CD8-positive, alpha-beta memory T cell (primary cell): Measurements from ENCODE around the gene CENPT. TPM values are rescaled to one million over a fixed set of nuclear protein-coding genes. Genes with fewer than 3 reads are reported as not detected.
A peak's percentile ranks its signal among the peaks of the same experiment; 100 is the strongest.

Experiments used
- CTCF ChIA-PET: fragments of 350-600 bp; sonication (Branson Sonifier 250); formaldehyde crosslinking; loops from one replicate; lab custom pipeline; 2021; ENCODE audit warnings: antibody characterized with exemption; lab: Charles Lee
- POLR2A ChIA-PET: fragments of 350-600 bp; sonication (Branson Sonifier 250); formaldehyde crosslinking; loops from one replicate; lab custom pipeline; 2021; ENCODE audit warnings: antibody characterized with exemption; lab: Charles Lee
- DNase-seq, 5 donors: peaks; one replicate each; pipeline versions ENCODE4 v3.0.0 to v3.0.0-alpha.2; 2020 to 2022; ENCODE audit warnings: mixed read lengths in 1 of 5
- H3K27ac ChIP-seq: one replicate; pipeline ENCODE4 v1.7.0; 2013; ENCODE audit warnings: low read depth, mild to moderate bottlenecking, low read length, moderate library complexity
- H3K27me3 ChIP-seq: 2 replicates; pipeline ENCODE4 v1.7.0; 2013; ENCODE audit warnings: low read length, mild to moderate bottlenecking; ENCODE audit not compliant: insufficient read depth, poor library complexity, severe bottlenecking
- H3K36me3 ChIP-seq: 2 replicates; pipeline ENCODE4 v1.7.0; 2013; ENCODE audit warnings: mild to moderate bottlenecking, low read length, moderate library complexity; ENCODE audit not compliant: insufficient read depth
- H3K4me1 ChIP-seq: 2 replicates; pipeline ENCODE4 v1.7.0; 2013; ENCODE audit warnings: mild to moderate bottlenecking, low read length, moderate library complexity; ENCODE audit not compliant: insufficient read depth
- H3K4me3 ChIP-seq: 2 replicates; pipeline ENCODE4 v1.7.0; 2013; ENCODE audit warnings: mild to moderate bottlenecking, low read length
- H3K9me3 ChIP-seq: 2 replicates; pipeline ENCODE4 v1.7.0; 2013; ENCODE audit warnings: mild to moderate bottlenecking, low read length
- H3K27ac Mint-ChIP-seq, 8 donors: one replicate each; pipeline ENCODE4 v1.8.0; 2020 to 2021; ENCODE audit warnings: mixed read lengths in 8 of 8, mild to moderate bottlenecking in 6 of 8, inconsistent platforms in 3 of 8, moderate library complexity in 3 of 8
- H3K27me3 Mint-ChIP-seq, 2 donors: one replicate each; pipeline ENCODE4 v1.8.0; 2020 to 2021; ENCODE audit warnings: mixed read lengths in 2 of 2, mild to moderate bottlenecking in 1 of 2, moderate library complexity in 1 of 2
- H3K36me3 Mint-ChIP-seq, 3 donors: one replicate each; pipeline ENCODE4 v1.8.0; 2020 to 2021; ENCODE audit warnings: mixed read lengths in 3 of 3, inconsistent platforms in 1 of 3, mild to moderate bottlenecking in 1 of 3
- H3K4me1 Mint-ChIP-seq, 3 donors: one replicate each; pipeline ENCODE4 v1.8.0; 2020 to 2021; ENCODE audit warnings: mixed read lengths in 3 of 3, inconsistent platforms in 1 of 3, mild to moderate bottlenecking in 1 of 3
- H3K4me3 Mint-ChIP-seq, 7 donors: one replicate each; pipeline ENCODE4 v1.8.0; 2020 to 2021; ENCODE audit warnings: mixed read lengths in 7 of 7, mild to moderate bottlenecking in 6 of 7, moderate library complexity in 4 of 7, inconsistent platforms in 2 of 7
- H3K9me3 Mint-ChIP-seq, 5 donors: one replicate each; pipeline ENCODE4 v1.8.0; 2020 to 2022; ENCODE audit warnings: mixed read lengths in 5 of 5, mild to moderate bottlenecking in 3 of 5, moderate library complexity in 2 of 5, inconsistent platforms in 1 of 5
- polyA plus RNA-seq: library from polyadenylated mRNA; unstranded; fragments of 300-500 nt; fragmentation: Illumina TruSeq; gene quantifications from one replicate; pipeline ENCODE4 v1.2.3, GENCODE V29; 2021
- total RNA-seq, 2 experiments: library from RNA; stranded (reverse); gene quantifications; one replicate each; pipeline ENCODE4 v1.2.3, GENCODE V29; 2021

The CENPT gene
- total and polyA plus RNA-seq, 3 experiments from 2014 or later = 14.3 to 58.6 (median 56.5) TPM

DNA sequence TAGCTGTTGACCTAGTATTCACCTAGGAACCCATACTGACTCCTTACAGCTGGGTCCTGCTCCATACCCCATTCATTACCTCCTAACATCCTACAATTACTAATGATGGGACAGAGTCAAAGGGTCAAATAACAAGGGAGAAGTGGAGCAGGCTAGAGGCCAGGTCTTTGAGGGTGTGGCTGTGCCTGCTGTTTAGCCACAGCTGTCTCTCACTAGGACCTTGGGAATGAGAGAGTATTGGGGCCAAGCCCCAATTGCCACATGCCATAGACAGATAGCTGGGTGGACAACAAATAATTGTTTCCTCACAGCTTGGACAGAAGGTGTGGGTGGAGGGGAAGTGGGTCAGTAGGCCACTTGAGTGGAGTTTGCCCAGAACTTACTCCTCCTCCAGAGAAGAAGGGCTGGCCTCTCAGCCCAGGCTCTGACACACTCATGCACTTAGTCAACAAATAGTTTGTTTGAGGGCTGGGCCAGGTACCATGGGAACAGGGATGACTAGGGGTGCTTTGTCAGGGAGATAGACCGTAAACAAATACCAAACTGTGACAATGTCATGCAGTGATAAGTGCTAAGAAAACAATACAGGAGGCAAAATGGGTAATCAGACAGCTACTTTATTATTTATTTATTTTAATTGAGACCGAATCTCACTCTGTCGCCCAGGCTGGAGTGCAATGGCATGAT, 10.2 kb upstream of the CENPT start:
- DNase-seq = peak in 3 of 5 donors; percentile 29 to 61 (median 35)
- Histone ChIP-seq H3K9me3 (no peaks in the 10 kb centered on the region), H3K36me3 (no peaks in the 10 kb centered on the region), H3K27ac (peak overlapping the region; percentile 61), H3K27me3 (no peaks in the 10 kb centered on the region), H3K4me3 (no peak overlapping the region), H3K4me1 (peaks cover 18% of the 10 kb centered on the region)
- ChIA-PET POLR2A (no interaction called here), CTCF (interaction anchor here (0.9 to 1.6 kb wide), 2 partner anchors 26 to 29 kb away, joined by 3 to 5 read pairs; no protein-coding TSS in a partner anchor)
- Mint-ChIP-seq H3K36me3 (peaks cover 0 to 22% (median 2%) of the 10 kb centered on the region in 3 donors), H3K27me3 (no peaks in the 10 kb centered on the region), H3K4me1 (peaks cover 28 to 51% (median 38%) of the 10 kb centered on the region in 3 donors), H3K4me3 (peak overlapping the region in 3 of 7 donors; percentile 24 to 48 (median 44)), H3K9me3 (no peaks in the 10 kb centered on the region), H3K27ac (peak overlapping the region; percentile 15 to 95 (median 88))

DNA sequence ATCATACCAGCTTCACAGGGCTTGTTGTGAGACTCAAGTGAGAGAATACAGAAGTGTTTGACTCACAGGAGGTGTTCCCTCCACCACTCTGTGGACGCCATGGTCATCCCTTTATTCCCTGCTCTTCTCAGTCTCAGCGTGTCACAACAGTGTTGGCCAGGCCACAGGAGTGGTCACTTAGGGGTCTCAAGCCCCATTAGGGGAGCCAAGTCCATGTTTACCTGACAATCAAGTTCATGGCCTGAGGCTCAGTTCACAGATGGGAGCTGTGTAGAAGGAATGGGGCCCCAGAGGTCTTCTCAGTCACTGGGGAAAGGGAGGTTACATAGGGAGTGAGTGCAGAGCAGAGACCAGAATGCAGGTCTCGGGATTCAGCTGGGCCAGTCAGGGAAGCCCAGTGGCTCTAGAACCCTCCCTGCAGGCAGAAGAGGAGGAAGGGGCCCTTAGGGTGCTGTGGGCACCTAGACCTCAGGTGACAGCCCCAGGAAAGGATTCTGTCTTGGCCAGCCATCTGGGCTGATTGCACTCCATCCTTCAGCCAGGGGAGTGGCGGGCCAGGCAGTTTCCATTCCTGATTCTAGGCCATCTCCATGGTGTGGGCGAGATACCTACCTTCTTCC, 9.5 kb upstream of the CENPT start:
- H3K27ac Mint-ChIP-seq = peak overlapping the region in 7 of 8 donors; percentile 15 to 93 (median 77)
- no peaks in the 10 kb centered on the region for H3K9me3 ChIP-seq
- H3K9me3 Mint-ChIP-seq = no peaks in the 10 kb centered on the region
- peaks cover 28 to 51% (median 38%) of the 10 kb centered on the region in 3 donors for H3K4me1 Mint-ChIP-seq
- H3K36me3 Mint-ChIP-seq = peaks cover 0 to 22% (median 2%) of the 10 kb centered on the region in 3 donors
- H3K36me3 ChIP-seq = no peaks in the 10 kb centered on the region
- no peaks in the 10 kb centered on the region for H3K27me3 Mint-ChIP-seq
- POLR2A ChIA-PET = no interaction called here
- no peak overlapping the region for H3K4me3 ChIP-seq
- H3K4me1 ChIP-seq = peaks cover 18% of the 10 kb centered on the region
- no peaks in the 10 kb centered on the region for H3K27me3 ChIP-seq
- peak overlapping the region; percentile 61 for H3K27ac ChIP-seq
- peak overlapping the region in 1 of 7 donors; percentile 15 for H3K4me3 Mint-ChIP-seq
- CTCF ChIA-PET = interaction anchor here (0.9 to 1.6 kb wide), 2 partner anchors 27 to 29 kb away, joined by 3 to 5 read pairs; no protein-coding TSS in a partner anchor
- no peak for DNase-seq

DNA sequence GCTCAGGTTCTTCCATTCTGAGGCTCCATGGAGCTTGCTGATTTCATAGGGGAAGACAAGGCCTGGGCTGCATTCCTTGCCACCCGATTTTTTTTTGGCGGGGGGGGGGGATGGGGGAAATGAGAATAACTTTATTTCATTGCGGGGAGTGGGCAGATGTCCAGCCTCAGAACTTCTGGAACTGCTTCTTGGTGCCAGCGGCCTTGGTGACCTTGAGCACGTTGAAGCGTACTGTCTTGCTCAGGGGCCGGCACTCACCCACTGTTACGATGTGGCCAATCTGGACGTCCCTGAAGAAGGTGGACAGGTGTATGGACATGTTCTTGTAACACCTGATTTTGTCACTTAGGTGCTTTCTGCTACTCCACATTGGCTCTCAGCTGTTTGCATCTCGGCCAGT, 8.3 kb upstream of the CENPT start:
- Histone ChIP-seq H3K36me3 (no peaks in the 10 kb centered on the region), H3K27ac (no peak overlapping the region)
- CTCF ChIA-PET = no interaction called here

DNA sequence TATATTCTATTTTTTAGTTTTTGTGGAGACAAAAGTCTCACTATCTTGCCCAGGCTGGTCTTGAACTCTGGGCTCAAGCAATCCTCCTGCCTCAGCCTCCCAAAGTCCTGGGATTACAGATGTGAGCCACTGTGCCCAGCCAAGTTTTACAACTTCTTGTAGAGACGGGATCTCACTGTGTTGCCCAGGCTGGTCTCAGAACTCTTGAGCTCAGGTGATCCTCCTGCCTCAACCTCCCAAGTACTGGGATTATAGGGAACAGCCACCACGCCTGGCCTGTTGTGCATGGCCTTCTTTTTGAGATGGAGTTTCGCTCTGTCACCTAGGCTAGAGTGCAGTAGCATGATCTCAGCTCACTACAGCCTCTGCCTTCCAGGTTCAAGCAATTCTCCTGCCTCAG, 6.2 kb upstream of the CENPT start:
- no peak overlapping the region for H3K4me3 ChIP-seq
- Mint-ChIP-seq H3K4me1 (peaks cover 28 to 54% (median 33%) of the 10 kb centered on the region in 3 donors), H3K36me3 (peaks cover 0 to 11% (median 2%) of the 10 kb centered on the region in 3 donors), H3K27ac (no peak overlapping the region), H3K4me3 (no peak overlapping the region), H3K9me3 (peaks cover 0 to 2% (median 0%) of the 10 kb centered on the region in 5 donors), H3K27me3 (no peaks in the 10 kb centered on the region)
- ChIA-PET CTCF (no interaction called here), POLR2A (no interaction called here)
- no peaks in the 10 kb centered on the region for H3K27me3 ChIP-seq
- H3K4me1 ChIP-seq = peaks cover 21% of the 10 kb centered on the region
- no peak for DNase-seq
- H3K9me3 ChIP-seq = no peaks in the 10 kb centered on the region
- H3K27ac ChIP-seq = no peak overlapping the region
- no peaks in the 10 kb centered on the region for H3K36me3 ChIP-seq

More for the DNA sequence above, 8.3 kb upstream of the CENPT start:
- Mint-ChIP-seq H3K27me3 (no peaks in the 10 kb centered on the region), H3K27ac (peak overlapping the region in 2 of 8 donors; percentile 23 to 62), H3K4me3 (no peak overlapping the region), H3K36me3 (peaks cover 0 to 15% (median 2%) of the 10 kb centered on the region in 3 donors), H3K9me3 (no peaks in the 10 kb centered on the region), H3K4me1 (peaks cover 25 to 53% (median 31%) of the 10 kb centered on the region in 3 donors)
- Histone ChIP-seq H3K9me3 (no peaks in the 10 kb centered on the region), H3K4me3 (no peak overlapping the region), H3K27me3 (no peaks in the 10 kb centered on the region), H3K4me1 (peaks cover 18% of the 10 kb centered on the region)
- DNase-seq = no peak
- POLR2A ChIA-PET = interaction anchor here (0.7 kb wide), 1 partner anchor 10 kb away, joined by 4 read pairs; no protein-coding TSS in a partner anchor

DNA sequence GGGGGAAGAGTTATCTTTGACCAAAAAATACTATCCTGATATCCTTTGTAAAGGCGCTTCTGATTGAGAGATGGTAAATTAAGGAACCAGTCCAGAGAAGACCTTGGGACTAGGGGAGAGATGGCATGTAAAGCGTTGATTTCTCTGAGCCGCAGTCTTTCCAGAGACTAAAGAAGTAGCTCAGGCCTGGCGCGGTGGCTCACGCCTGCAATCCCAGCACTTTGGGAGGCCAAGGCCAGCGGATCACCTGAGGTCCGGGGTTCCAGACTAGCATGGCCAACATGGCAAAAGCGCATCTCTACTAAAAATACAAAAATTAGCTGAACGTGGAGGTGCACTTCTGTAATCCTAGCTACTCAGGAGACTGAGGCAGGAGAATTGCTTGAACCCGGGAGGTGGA, 625 bp upstream of the CENPT start:
- CTCF ChIA-PET = interaction anchor here (0.7 to 1.3 kb wide), 3 partner anchors 34 to 41 kb away, joined by 3 to 4 read pairs (median 3); partner anchors contain the start of genes NRN1L and TSNAXIP1
- POLR2A ChIA-PET = interaction anchor here (0.7 kb wide), 1 partner anchor 232 kb away, joined by 3 read pairs; no protein-coding TSS in a partner anchor
- Mint-ChIP-seq H3K9me3 (peaks cover 0 to 2% (median 0%) of the 10 kb centered on the region in 5 donors), H3K4me1 (peaks cover 36 to 57% (median 44%) of the 10 kb centered on the region in 3 donors), H3K36me3 (peaks cover 0 to 15% (median 0%) of the 10 kb centered on the region in 3 donors), H3K27ac (peak overlapping the region in 3 of 8 donors; percentile 73 to 91 (median 79)), H3K27me3 (no peaks in the 10 kb centered on the region), H3K4me3 (peak overlapping the region; percentile 72 to 98 (median 86))
- Histone ChIP-seq H3K27ac (peak overlapping the region; percentile 82), H3K36me3 (no peaks in the 10 kb centered on the region), H3K9me3 (no peaks in the 10 kb centered on the region), H3K27me3 (no peaks in the 10 kb centered on the region), H3K4me1 (peaks cover 50% of the 10 kb centered on the region), H3K4me3 (peak overlapping the region; percentile 92)
- no peak for DNase-seq

DNA sequence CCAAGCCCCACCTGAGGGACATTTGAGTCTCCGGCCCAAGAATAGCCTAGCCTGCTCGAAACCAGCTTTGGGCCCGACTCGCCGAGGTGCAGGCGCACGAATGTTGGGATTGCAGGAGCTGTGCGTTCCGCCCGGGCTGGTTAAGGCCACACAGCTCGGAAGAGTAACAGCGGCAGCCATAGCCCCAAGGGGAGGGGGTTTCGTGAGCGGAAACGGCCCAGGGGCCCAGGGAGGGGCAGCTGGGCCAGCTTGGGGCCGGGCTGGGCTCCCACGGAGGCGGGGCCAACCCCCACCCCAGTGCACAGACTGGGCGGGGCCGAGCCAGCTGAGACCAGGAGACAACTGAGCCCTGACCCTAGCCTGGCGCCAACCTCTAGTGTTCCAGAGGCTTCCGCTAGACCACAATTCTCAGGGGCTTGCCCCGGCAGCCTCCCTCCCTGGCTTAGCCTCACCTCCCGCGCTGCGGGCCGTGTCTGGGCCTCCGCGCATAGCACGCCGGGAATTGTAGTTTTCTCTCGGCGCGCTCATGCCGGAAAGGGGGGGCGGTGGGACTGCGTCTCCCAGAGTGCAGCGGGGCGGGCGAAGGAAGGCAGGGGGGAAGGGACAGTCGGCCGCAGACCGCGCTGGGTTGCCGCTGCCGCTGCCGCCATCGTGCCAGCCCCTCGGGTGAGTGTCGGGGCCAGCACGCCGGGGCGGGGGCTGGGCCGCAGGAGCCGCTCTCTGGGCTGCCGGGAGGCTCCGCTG, 1.0 kb downstream of the CENPT start, which contains the start of gene NUTF2:
Gene NUTF2, plus strand, starts transcription at position 614 of the 744 bp plus-strand sequence. CDS start 18,198 bp downstream, outside the sequence.
- DNase-seq = peak; percentile 91 to 96 (median 94)
- peaks cover 55% of the 10 kb centered on the region for H3K4me1 ChIP-seq
- ChIA-PET CTCF (interaction anchor here (0.6 to 3.2 kb wide), 4 partner anchors 13 to 93 kb away, joined by 3 to 23 read pairs (median 4); no protein-coding TSS in a partner anchor), POLR2A (interaction anchor here (0.5 to 3.1 kb wide), 4 partner anchors 9 to 89 kb away, joined by 4 to 12 read pairs (median 6); partner anchors contain the start of genes RANBP10 and TSNAXIP1)
- H3K4me3 ChIP-seq = peak within 1 kb of the TSS; percentile 92
- peaks cover 0 to 2% (median 0%) of the 10 kb centered on the region in 5 donors for H3K9me3 Mint-ChIP-seq
- H3K27me3 ChIP-seq = no peaks in the 10 kb centered on the region
- no peaks in the 10 kb centered on the region for H3K9me3 ChIP-seq
- H3K27ac ChIP-seq = peak within 1 kb of the TSS; percentile 82
- H3K27me3 Mint-ChIP-seq = no peaks in the 10 kb centered on the region
- H3K4me3 Mint-ChIP-seq = peak within 1 kb of the TSS; percentile 87 to 98 (median 87)
- H3K4me1 Mint-ChIP-seq = peaks cover 42 to 63% (median 54%) of the 10 kb centered on the region in 3 donors
- no peaks in the 10 kb centered on the region for H3K36me3 ChIP-seq
- H3K36me3 Mint-ChIP-seq = peaks cover 0 to 26% (median 0%) of the 10 kb centered on the region in 3 donors
- peak within 1 kb of the TSS; percentile 57 to 99 (median 94) for H3K27ac Mint-ChIP-seq

DNA sequence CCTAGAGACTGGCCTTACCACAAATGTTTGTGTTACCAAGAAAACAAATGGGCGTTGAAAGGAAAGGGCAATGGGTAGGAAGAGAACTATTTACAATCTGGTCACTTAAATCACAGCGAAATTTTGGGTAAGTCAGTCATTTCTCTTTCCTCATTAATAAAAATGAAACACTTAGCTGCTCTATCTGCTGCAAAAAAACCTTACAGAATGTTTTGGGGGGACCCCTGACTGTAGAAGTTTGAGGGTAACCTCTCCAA, 1.5 kb downstream of the CENPT start:
- Mint-ChIP-seq H3K4me1 (peaks cover 43 to 60% (median 57%) of the 10 kb centered on the region in 3 donors), H3K9me3 (peaks cover 0 to 2% (median 0%) of the 10 kb centered on the region in 5 donors), H3K36me3 (peaks cover 0 to 26% (median 0%) of the 10 kb centered on the region in 3 donors), H3K27me3 (no peaks in the 10 kb centered on the region), H3K4me3 (peak overlapping the region; percentile 85 to 98 (median 87)), H3K27ac (peak overlapping the region; percentile 48 to 99 (median 94))
- ChIA-PET POLR2A (interaction anchor here (0.5 to 3.1 kb wide), 4 partner anchors 9 to 89 kb away, joined by 4 to 12 read pairs (median 6); partner anchors contain the start of genes RANBP10 and TSNAXIP1), CTCF (interaction anchor here (0.6 to 3.2 kb wide), 4 partner anchors 12 to 93 kb away, joined by 3 to 23 read pairs (median 4); no protein-coding TSS in a partner anchor)
- no peak for DNase-seq
- peaks cover 58% of the 10 kb centered on the region for H3K4me1 ChIP-seq
- H3K36me3 ChIP-seq = no peaks in the 10 kb centered on the region
- H3K4me3 ChIP-seq = peak overlapping the region; percentile 92
- no peaks in the 10 kb centered on the region for H3K9me3 ChIP-seq
- H3K27me3 ChIP-seq = no peaks in the 10 kb centered on the region
- peak overlapping the region; percentile 82 for H3K27ac ChIP-seq
